Stimulated activated CD4-positive, alpha-beta T cell treated with anti-CD3 and anti-CD28 coated beads, Interleukin-12 subunit alpha, Interleukin-12 subunit beta, amount 100 ng/mL, for 48 hours (primary cell): ENCODE data around the gene DTD1.

Source experiments
- DNase-seq, 3 donors: peaks; one replicate each; pipeline ENCODE4 v3.0.0-alpha.2; 2020; ENCODE audit warnings: low read depth in 2 of 3, low spot score in 1 of 3

DTD1 gene

DNA sequence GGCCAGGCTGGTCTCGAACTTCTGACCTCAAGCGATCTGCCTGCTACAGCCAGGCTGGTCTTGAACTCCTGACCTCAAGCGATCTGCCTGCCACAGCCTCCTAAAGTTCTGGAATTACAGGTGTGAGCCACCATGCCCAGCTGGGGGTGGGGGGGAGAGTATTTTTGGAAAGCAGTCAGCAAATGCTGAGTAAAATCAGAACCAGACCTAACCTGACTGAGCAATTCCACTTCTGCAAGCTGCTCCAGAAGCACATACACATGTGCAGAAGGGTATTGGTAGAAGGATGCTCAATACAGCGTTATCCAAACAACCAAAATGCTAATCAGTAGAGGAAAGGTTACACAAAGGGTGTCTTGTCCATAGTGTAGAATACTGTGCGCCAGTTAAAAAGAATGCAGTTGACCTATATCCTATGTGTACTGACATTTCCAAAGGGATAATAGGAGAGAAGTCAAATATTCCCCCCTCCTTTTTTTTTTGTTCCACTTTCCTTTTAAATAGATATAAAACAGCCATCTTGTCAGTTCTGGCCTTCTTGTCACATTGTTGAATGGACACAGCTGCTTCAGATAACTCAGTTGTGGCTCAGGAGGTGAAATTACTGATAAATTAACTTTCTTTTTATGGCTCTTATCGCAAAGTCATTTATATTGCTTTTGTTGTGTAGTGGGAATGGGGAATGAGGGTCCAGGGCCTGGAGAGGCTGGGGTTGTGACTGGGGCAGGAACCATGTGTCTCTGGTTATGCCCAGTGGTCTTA is 74.6 kb downstream of the DTD1 start:
- no peak for DNase-seq

DNA sequence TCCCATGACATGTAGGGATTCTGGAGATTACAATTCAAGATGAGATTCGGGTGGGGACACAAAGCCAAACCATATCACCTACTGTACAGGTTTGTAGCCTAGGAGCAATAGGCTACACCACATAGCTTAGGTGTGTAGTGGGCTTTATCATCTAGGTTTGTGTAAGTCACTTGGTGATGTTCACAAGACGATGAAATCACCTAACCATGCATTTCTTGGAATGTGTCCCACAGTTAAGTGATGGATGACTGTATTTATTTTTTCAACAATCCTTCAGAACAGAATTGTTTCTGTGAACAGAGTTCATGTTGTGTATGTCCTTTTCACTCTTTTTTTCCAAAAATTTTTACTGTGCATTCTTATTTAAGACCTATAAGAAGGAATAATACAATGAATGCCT is 76.1 kb downstream of the DTD1 start:
- no peak for DNase-seq

DNA sequence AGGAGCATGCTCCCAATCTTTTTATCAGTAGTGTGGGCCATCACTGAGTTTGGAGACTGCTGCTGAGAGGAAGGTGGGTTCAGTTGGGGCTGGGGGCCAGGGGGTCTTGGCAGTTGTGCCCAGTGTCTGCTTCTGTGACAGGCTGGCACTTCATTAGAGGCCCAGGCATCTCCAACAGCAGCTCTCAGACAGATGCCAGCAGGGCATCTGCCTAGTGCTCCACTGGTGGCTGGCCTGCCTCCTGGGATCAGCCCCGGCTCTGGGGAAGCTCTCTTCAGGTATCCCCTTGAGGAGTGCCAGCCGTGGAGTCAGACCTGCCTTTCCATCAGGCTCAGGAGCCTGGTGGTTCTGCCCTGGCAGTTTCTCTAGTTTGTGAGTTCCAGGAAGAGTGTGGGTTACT is 77.3 kb downstream of the DTD1 start:
- DNase-seq: no peak

DNA sequence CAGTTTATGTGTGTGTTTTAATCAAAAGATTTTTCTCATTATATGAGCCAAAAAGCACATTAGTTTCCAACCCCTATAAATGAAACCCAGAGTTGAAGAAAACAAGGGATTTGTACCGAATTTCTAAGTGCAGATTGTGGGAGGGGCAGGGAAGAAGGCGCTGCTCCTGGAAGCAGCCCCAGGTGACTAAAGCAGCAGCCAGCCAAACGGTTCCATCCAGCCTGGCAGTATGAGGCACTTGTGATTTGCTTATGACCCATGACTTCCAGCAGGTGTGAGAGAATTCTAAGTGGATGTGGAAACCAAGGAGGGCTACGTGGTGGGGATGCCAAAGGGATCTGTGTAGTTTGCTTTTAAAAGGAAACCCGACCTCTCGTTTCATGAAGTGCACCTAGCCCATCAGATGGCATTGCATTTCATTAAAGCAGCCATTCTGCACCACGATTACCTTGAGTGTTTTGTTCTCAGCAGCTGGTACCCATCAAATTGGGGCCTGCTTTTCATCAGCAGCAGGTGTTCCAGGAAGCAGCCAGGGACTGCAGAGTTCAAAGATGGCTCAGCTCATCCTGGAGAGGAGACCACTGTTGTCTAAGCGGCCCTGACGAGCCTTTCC is 79.1 kb downstream of the DTD1 start:
- no peak for DNase-seq

DNA sequence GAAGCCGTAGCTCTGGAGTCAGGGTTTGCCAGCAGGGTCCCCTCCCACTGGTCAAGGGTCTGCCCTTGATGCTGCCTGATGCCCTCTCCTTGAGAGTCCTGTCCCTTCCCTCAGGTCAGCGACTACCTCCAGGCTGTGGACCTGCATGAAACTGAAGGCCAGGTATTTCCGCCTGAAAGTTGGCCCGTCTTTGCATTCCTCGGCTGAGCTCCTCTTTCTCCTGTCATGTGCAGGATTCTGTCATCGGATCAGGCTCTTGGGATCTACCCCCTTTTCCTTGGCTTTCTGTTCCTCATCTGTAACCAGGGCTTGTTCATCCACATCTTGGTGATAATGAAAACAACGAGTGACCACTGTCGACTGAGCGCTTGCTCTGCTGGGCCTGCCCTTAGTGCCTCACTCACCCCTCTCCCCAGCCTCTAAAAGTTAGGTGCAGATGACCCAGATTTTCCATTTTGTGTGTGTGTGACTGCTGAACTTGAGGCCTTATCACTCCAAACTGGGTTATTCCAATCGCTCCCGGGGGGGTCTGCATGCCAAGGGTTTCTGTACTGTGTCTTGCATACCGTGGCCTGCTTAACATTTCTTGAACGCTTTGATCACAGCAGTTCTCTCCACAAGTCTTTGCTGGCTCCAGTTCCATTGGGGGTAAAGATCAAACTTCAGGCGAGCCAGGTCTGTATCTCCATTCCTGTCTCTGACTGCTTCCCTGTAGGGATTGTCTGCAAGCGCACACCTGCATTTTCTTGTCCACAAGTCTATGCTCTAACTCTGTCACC is 81.6 kb downstream of the DTD1 start:
- DNase-seq: no peak

DNA sequence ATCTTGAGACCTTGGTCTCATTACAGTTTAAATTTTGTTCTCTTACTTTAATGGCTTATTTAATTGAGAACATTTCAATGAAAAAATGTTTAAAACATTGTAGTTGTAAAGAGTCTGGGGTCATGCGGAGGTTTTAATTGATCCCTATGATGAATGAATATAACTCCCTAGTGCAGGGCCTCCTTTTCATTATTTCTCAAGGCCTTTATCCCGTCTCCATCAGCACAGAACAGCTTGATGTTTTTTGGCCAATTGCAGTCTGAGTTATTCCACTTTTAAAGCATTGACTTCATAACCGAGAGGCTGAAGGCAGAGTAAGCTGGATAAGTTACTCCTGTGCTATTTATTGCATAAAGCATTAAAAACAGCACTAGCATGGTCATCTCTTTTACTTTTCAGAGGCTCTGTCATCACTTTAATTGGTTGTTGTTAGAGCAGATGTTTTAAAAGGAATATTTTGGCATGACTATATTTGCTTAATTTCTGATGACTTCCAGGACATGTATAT is 83.4 kb downstream of the DTD1 start:
- no peak for DNase-seq

DNA sequence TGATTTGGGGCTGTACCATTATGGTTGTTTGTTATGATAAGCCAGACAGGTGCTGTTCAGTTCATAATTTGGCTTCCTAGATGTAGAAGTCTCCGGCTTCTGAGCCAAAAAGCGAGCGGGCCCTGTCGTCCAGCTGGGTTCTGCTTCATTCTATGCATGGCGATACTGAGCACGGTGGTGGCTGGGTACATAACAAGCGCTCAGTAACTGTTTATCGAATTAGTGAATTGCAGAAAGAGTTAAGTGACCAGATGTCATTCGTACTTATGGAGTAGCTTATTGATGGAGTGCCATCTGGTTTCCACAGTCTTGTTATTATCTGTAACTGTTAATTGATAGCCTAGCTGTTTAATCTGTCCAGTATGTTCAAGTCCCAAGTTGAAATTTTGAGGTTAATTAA is 85.0 kb downstream of the DTD1 start:
- no peak for DNase-seq

DNA sequence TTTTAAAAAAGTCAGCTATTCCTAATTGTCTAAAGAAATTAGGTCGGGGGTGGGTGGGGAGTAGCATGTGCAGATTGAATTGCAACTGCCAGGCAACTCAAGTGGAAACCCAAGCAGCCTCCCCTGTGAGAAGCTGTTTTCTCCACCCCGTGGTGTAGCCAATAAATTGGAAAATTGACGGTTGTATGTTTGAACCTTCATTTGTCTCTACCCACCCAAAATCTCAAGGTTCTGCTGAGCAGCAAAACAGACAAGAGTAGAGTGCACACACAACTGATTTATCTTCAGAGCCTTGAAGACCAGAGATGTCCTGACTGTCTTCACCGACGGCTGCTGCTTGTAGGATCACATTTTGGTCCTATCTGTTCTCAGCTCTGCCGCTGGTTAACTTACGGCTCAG is 88.5 kb downstream of the DTD1 start:
- DNase-seq: no peak

DNA sequence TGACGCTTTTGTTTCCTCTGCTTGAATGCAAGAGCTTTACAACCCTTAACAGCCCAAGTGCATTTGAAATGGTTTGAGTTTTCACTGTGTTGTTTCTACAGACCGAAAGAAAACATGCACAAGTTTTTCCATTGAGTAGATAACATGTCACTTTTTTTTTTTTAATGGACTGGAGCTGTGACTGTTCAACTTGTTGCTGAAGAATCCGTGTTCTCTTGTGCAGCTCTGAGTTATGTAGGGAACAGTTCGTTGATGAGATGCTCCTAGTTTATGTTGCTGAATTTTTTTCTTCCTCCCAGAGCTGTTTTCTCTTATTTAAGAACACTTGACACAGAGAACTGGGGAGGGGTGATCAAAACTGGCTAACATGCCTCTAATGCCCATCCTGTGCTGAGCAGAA is 89.3 kb downstream of the DTD1 start:
- DNase-seq: no peak

DNA sequence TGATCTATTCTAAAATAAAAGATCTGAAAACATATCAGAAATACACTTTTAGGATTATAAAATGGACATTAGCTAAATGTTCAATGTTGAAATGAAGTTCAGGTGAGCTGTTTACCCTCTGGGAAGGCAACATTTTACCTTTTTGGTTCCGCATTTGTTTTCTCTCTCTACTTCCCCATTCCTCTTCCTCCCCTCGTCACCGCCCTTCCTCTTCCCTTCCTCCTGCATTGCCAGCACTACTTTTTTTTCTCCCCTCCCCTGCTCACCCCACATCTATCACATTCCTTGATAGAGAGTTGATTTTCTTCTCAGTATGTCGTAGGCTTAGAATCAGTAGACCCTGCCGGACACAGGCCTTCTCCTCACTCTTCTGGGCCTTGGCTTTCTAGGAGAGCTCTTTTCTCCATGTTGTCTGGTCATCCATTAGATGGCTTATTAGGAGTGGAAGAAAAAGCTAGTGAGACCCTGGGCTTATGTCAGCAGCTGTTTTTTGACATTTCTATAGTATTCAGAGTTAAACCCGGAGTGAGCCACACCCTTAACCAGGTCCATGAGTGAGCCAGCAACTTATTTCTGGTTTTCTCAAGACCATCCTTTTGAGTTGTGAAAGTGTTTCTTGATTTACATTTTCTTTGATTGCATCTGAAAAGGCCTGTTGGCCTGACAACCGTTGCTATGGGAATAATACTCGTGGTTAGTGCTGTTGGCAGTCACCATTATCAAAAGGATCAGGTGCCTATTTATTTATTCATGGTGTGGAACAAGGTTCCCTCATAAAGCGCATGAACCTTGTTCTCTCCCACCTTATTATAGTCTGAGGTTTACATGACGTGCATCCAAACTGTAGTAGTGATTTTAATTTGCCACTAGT is 90.9 kb downstream of the DTD1 start:
- no peak for DNase-seq

DNA sequence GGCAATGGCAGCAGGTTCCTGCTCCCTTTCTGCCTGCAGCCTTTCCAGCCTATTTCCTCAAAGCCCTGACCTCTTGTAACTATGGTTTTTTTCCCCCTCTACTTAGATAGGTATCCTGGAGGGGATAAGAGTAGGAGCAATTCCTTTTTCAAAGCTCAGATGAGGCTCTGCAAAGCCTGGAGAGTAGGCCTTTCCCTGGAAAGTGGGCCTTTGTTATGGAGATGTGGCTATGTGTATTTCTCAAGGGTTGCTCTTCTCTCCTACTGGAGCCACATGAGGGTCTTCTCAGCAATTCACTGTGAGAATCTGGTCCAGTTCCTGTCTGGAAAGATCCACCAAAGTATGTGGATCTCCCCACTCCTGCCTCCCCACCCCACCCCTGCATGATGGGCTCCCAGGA is 96.0 kb downstream of the DTD1 start:
- DNase-seq: no peak

DNA sequence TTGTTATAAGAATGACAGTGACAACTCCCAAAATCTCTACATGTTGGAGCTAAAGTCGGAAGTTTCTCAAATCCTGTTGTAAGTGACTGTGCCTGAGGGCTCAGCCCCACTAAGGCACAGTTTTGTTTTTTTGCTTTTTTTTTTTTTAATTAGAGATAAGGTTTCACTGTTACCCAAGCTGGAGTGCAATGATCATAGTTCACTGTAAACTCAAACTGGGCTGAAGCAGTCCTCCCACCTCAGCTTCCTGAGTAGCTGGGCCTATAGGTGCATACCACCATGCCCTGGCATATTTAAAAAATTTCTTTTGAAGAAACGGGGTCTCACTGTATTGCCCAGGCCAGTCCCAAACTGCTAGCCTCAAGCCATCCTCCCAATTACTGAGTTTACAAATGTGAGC is 96.9 kb downstream of the DTD1 start:
- no peak for DNase-seq

DNA sequence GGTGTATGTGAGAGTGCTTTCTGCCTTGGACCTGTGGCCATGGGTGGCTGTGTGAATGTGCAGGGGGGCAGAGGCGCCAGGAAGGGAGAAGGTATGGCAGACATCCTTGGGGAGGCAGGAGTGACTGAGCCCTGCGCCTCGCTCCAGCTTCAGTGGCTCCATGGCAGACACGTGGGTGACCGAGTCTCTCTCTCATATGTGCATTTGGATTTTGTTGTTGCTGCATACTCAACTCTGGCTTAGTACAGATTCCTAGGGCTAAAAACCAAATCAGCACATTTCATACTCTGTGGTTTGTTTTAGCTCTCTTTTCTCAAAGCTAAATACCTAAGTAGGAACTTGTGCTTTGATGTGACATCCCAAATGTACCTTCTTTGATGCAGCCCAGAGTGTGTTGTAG is 97.6 kb downstream of the DTD1 start:
- no peak for DNase-seq

DNA sequence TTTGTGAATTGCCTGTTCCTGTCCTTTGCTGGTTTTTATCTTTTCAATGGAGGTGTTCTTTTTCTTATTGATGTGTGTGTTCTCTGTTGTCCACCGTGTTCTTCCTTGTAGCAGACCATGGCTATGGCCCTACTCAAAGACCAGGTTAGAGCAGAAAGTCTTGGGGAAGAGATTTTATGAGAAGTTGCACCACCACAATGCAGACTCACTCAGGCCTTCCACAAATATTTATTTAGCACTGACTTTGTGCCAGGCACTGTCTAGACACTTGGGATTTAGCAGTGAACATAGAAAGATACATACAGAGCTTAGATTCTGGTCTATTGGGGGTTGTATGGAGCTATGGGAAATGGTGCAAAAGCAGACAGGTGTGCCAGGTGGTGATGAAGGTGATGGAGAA is 98.8 kb downstream of the DTD1 start:
- no peak for DNase-seq

DNA sequence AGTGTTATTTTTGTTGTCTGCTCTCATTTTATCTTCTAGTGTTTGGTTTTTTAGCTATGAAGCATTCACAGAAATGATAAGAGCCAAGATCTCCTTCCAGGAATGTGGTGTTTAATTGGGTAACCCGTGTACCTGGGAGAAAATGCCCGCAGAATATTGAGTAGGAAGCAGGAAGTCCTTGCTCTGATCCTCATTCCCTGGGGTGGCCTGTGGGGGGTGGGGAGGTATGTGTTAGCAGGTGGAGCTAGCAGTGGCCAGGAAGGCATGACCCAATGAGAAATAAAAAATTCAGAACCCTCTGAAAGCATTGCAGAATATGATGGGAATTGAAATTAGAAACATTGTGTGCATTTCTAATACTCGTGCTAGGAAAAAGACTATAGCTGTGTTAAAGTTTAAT is 100.8 kb downstream of the DTD1 start:
- no peak for DNase-seq

DNA sequence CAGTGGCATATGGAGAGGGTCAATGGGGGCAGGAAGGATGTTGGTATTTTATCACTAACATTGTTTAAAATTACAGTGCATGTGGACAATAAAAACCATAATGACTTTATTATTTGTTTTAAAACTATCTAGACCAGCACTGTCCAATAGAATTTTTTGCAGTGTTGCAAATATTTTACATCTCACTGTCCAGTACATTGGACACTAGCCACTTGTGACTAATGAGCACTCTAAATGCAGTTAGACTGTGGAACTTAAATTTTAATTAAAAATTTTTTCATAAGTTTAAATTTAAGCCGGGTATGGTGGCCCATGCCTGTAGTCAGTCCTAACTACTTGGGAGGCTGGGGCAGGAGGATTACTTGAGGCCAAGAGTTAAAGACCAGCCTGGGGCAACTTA is 101.7 kb downstream of the DTD1 start:
- DNase-seq: no peak

DNA sequence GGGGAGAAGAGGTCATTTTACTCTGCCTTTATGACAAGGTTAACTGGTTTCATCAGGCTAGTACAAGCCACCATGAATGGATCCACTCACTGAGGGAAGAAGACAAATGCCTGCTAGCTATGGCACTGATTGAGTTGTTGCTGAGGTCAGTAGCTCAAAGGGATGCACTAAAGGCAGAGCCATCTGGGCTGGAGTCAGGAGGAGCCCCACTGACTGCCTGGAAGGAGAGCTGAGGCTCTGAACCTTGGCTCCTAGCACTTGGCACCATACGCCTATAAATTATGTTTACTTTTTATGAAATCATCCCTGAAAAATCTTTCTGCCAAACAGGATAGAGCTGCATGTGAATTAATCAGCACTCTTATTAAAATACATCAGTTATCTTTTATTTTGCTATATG is 104.6 kb downstream of the DTD1 start:
- no peak for DNase-seq

DNA sequence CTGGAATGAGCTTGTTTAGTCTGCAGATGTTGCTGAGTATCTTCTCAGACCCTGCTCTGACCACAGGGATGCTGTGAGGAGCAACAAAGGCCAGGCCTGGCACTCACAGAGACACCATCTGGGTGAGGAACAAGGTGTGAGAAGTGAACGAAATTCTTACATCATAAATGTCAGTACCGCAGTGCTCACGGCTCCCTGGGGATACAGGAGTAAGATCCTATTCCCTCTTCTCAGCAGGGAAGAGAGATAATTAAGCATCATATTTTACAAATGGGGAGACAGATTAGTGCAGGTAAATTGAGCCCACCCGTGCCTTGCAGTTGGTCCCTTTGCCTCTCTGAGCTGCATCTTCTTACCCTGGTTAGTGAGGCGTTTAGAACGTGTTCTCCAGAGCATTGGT is 106.2 kb downstream of the DTD1 start:
- DNase-seq: no peak

DNA sequence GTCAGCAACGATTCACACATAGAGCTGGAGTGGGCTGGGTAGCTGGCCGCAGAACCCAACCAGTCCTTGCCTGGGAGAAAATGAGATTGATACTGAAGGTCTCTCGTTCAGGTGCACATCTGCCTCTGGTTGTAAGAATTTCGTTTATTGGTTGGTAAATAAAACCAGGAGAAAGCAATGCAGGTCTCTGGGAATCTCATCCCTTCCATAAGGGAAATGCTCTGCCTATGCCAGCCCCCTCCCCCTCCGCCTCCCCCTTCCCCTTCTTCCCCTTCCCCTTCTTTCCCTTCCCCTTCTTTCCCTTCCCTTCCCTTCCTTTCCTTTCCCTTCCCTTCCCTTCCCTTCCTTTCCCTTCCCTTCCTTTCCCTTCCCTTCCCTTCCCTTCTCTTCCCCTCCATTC is 107.3 kb downstream of the DTD1 start:
- DNase-seq: no peak

DNA sequence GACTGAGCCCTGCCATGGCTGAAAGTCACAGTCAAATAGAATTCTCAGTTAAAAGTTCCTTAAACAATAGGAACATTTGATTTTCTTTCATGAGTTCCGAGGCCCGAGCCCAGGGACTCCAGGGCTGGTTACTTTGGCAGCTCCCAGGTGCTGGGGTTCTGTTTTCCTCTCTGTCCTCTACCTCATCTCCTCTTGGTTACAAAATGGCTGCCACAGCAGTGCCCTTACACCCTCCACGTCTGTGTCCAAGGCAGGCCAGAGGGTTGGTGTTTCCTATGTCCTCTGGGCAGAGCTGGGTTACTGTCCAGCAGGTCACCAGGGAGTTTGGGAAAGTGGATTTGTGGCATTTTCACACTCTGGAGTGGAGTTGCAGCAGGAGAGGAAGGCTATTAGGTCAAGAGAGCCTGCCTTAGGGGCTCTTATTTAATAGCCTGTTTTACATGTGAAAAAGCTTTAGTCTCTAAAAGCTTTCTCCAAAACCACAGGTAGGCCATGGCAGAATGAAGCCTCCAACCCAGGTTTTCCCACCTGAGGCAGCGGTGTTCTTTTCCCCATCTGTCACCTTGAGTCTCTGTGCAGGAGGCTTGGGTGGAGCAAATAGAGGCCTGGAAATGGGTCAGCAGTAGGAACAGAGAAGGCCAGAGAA is 111.0 kb downstream of the DTD1 start:
- no peak for DNase-seq

DNA sequence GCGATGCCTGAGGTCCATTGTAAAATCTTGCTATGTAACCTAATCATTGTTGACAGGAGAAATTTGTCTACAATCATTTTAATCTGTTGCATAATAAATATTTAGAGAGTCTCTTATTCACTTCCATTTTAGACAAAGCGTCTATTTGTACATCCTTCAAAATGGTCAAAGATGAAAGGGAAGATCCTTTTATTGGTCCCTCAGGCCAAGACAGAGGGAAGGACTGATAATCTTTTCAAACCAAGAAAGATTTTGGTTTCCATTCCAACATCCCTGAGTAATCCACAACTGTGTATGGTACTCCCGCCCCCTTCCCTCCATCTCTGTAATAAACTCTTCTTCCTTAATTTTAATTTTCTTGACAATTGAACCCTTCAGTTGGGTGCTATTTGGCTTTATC is 114.1 kb downstream of the DTD1 start:
- no peak for DNase-seq
